Stimulated activated naive CD4-positive, alpha-beta T cell treated with Interleukin-2 at 50 U/mL for 16 hours (primary cell): Measurements from ENCODE around the gene NMT2.

ENCODE experiments used
- DNase-seq: peaks from one replicate; lab custom pipeline; 2025; lab: John Stamatoyannopoulos, UW

The NMT2 gene

DNA sequence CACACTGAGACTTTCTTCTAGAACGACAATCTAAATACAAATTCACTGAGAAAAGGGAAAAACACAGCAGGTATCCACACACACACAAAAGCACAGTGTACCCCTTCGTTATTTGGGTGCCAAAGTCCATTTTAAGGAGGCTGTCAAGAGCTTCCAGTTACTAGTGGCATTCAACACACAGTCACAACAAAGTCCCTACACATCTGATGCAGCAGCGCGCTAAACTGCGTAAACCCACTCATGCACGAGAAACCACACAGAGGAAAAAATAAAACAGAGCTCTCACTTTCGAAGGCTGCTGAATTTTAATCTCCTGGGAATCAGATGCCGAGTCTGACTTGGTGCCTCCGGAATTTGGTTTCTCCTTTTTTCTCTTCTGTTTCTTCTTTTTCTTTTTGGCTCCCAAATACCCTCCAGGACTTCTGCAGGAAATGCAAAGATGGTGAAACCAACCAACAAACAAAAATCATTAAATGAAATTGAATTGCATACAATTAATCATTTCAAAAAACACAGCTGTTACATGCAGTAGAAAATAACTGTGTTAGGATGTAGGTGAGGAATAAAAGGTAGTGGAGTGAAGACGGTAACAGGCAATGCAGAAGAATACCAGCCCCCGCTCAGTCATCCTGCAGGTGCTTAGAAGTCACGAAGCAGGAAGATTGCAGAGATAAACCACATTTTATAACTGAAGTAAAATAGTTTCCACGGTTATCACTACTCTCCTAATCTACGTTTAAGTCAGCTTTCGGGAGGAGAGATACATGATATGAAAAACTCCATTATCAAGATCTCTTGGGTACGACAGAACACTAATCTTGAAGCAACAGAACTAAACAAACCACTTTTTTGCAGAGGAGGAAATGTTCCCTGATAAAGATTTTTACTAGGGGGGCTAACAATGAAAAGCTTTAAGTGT is 27.1 kb downstream of the NMT2 start:
- no peak for DNase-seq

DNA sequence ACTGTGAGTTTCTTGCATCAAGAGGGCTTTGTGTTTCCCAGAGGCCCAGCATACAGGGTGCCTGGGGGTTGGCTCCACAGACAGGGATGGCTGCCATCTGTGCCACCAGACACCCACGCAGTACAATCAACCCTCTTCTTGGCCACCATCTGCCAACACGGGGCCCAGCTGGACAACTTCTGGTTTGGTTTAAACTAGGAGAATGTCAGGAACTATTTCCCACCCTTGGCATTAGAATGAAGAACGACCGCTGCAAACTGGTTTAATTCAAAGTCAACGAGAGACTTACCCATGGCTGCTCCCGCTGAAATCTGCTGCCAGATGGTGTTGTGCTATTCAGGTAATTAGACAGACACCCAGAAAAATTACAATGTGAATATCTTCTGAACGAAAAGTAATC is 27.8 kb downstream of the NMT2 start:
- DNase-seq, result no peak

DNA sequence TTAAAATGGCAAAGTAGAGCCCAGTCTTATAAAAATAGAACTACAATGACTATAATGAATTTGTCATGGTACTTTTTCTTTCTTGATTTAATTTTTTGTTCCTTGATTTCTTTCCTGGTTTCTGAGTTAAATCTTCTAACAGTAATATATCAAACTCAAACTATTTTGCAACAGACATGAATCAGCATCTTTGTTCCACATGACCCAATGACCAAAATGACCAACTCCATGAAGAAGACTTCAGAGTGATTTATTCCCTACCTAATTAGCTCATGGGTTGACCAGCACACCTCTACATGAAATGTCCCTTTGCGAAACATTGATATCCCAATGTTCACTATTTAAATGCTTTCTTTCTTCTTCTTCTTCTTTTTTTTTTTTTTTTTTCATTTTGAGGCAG is 30.9 kb downstream of the NMT2 start:
- DNase-seq, result no peak

DNA sequence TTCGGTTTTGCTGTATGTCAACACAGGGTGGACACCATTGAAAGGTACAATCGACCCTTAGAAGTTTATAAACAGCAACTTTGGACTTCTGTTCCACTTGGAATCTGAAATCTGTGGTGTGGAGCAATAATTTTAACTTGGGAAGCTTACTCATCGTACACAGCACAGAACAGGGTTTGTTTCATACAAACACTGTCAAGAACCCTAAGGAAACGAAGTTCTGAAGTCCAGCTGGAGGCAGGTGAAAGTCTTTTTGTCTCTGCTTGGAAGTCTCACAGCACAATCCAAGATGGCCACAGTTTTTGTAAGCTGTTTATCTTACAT is 31.5 kb downstream of the NMT2 start:
- DNase-seq, result no peak

DNA sequence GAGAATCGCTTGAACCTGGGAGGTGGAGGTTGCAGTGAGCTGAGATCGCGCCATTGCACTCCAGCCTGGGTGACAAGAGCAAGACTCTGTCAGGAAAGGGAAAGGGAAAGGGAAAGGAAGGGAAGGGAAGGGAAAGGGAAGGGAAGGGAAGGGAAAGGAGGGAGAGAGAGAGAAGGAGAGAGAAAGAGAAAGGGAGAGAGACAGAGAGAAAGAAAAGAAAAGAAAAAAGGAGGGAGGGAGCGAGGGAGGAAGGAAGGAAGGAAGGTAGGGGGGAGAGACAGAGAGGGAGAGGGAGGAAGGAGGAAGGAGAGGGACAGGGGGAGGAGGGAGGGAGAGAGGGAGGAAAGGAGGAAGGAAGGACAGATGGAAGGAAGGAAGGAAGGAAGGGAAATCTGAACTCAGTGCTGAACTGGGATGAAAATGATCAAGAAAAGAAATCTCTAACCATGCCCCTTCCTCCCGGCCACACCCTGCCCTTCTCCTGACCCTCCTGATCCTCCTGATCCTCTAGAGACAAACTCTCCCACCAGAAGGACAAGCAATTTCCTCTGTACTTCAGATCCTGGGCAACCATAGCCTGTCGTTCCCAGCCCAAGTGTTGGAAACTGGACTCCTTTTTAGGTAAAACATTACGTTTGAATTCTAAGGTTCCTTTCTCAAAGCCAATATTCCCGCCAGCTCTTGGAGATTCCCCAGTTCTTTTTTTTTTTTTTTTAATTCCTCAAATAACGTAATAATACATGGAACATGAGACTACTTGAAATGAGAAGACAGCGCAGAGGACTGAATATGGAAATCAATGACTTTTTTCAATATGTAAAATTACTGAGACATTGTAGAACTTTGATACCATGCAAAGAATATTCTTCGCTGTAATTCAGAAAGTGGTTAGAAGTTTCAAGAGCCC is 32.1 kb downstream of the NMT2 start:
- DNase-seq, result no peak

DNA sequence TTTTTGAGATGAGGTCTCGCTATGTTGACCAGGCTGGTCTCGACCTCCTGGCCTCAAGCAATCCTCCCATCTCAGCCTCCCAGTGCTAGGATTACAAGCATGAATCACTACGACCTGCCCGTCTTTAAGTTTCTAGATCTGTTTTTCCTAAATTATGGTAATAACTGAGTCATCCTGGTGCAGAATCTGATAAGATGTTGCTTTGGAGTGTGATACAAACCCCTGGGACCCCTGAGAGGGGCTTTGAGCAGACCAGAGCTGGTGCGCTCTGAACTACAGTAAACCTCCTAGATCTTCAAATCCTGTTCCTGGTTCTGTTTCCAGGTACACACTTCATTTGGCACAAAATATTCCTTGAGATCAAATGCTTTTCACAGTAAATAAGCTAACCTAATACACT is 37.2 kb downstream of the NMT2 start:
- no peak for DNase-seq

DNA sequence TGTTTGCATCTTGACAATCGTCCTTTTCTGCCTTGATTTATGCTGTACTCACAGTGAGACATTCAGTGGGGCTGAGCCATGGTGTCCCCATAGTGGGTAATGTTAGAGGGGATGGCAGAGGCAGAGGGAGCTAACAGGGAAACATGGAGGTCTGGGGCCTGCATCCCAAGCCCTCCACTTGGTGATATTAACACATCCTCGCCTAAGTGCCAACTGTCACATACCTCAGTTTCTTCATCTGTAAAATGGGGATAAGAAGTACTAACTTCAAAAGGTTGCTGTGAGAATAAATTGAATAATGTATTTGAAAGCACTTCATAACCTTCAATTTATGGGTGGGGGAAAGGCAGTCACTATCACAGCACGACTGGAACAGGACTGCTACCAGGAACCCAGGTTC is 43.6 kb downstream of the NMT2 start:
- no peak for DNase-seq

DNA sequence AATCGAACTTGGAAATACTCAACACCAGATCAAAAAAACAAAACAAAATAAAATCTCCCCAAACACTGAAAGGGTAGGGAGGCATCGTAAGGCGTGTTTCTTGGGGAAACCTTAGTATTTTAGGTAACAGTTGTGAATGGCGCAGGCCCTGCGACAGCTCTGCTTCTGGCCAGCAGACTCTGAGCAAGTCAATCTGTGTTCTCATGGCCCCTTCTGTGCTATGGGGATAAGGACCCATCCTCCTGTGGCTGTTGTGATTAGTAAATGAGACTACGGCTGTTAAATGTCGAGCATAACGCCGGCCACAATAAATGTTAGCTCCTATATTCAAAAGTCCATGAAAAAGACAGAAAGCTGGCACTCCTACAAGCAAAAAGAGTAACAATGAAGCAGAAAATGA is 44.3 kb downstream of the NMT2 start:
- no peak for DNase-seq

DNA sequence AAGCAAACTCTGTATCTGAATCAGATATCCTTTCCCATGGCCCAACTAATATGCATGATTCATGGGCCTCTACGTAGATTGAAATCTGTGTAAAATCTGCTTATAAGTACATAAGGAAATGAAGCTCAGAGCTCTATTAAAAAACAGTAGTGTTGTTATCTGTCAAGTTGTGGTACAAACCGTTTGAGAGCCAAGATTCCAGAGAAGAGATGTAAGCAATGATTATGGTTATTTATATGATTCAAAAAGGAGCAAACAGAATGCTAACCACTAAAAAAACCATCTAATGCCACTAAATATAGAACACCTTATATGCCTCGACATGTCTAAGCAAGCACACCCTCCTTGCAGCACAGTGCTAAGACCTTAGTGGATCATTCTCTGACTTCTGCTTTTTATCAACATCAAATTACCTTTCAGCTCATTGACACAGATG is 44.7 kb downstream of the NMT2 start:
- DNase-seq, result no peak

DNA sequence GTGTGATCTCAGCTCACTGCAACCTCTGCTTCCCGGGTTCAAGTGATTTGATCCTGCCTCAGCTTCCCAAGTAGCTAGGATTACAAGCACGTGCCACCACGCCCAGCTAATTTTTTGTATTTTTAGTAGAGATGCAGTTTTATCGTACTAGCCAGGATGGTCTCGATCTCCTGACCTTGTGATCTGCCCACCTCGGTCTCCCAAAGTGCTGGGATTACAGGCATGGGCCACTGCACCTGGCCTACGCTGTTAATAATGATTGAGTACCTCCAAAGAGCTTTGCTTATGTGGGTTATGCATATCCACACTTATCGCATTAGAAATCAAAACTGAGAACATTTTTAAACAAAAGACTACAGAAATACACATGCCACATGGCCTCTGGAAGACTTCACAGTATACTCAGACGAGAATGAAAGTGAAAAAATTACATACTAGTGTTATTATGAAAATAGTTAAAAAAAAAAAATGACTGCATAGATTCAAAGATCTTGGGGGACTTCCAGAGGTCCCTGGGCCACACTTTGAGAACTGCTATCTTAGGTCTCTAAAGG is 45.9 kb downstream of the NMT2 start:
- DNase-seq, result peak; percentile 17

DNA sequence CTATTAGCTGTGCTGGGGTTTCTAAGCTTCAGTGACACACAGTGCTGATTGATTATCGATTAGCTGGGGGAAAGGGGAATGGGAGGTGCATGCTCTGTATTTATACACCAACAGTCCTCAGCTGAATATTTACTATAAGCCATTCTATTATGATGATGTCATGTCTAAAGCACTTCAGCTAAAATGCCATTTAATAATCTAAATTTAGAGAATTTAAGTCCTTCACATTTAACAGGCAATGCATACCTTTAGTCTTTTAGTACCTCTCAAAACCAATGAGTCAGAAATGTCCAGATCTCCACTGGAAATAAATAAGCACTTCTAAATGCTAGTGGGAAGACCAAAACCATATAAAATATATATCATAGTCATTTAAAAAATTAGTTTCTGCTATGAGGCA is 46.8 kb downstream of the NMT2 start:
- DNase-seq, result no peak

DNA sequence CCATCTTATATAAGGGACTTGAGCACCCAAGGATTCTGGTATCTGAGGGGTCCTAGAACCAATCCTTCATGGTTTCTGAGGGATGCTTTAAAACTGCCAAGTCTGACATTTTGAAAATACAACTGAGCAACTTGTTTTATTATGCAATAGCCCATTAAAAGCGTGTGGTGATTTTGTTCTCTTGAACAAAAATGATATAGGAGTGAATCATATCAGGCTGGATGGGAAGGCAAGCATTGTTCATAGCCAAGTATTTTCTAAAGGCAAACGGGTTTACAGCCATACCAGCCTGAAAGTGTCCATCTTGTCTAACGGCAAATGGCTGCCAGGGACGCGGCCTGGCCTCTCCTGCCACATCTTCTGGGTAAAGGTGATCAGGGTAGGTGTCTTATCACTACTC is 48.0 kb downstream of the NMT2 start:
- DNase-seq, result no peak

DNA sequence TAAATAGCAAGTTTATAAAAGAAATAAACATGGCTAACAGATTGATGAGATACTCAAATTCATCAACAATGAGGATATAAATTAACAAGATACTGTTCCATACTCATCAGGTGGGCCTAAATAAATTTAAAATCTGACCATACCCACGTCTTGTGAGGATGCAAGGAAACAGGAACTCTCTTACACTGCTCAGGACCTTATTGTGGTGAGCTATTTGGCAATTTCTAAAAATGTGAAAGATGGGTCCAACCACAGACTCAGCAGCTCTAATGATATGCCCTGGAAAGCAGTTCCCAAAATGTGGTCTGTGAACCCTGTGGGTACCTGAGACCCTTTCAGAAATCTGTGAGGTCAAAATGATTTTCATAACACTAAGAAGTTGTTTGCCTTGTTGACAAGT is 49.9 kb downstream of the NMT2 start:
- no peak for DNase-seq

DNA sequence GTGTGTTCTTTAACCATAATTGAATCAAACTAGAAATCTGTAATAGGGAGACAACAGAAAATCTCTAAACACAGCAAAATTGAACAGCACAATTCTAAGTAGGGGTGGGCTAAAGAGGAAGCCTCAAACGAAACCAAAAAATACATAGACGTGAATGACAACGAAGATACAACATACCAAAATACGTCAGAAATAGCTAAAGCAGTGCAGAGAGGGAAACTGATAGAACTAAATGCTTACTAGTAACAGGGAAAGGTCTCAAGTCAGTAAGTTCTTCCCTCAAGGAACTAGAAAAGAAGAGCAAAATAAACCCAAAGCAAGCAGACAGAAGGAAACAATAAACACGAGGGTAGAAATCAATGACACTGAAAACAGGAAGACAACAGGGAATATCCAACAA is 52.3 kb downstream of the NMT2 start:
- no peak for DNase-seq

DNA sequence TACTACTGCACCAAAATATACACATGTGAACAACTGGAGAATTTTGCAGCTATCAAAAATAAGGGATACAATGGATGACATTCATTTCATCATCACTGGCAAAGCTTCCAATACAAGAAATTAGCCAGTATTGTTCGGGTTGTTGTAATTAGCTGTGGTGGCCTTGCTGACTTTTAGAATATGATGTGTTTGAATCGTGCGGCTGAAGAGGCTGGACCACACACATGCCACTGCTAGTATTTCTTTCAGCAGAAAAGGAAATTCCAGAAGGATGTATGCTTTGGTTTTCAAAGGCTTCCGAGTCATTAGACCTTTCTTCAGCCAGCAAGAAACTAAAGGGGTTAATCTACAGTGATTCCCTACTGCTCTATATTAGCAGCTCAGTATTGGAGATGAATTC is 54.7 kb downstream of the NMT2 start:
- DNase-seq, result no peak

DNA sequence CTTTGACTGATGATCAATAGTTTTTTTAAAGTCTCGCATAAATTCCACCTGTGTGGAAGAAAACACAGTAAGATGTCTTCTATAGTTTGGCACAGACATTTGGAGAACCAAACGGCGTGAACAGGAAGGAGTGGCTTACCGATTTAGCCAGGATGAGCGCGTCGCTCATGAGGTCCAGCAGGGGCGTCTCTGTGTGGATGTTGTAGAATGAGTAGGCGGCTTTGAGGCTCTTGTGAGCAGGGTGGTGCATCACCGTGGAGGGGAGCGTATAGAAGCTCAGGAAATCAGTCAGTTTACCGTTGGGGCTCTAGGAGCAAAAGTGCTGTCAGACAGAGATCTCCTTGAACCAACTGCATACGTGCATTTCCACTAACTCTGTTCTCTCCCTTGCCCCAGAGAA is 55.8 kb downstream of the NMT2 start:
- DNase-seq, result peak; percentile 3

DNA sequence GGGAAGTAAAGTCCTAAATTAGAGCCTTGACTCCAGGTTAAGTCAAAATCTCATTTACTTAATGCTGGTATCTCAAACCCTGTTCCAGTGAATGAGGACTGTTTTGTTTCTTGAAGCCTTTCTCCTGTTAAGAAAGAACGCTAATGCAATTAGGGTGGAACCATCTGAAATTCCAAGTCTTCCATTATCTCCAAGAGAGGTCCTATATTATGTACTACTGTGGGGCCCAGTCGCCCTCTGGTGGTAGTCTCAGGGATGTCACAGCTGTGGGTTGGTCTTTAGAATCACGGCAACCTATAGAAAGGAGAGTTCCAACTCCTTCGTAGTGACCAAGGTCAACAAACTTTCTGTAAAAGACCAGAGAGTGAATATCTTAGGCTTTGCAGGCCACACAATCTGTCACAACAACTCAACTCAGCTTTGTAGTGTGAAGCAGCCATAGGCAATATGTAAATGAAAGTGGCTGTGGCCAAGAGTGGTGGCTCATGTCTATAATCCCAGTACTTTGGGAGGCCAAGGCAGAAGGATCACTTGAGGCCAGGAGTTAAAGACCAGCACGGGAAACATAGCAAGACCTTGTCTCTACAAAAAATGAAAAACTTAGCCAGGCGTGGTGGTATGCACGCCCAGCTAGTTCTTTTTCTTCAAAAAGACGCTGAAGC is 62.0 kb downstream of the NMT2 start:
- peak; percentile 49 for DNase-seq

DNA sequence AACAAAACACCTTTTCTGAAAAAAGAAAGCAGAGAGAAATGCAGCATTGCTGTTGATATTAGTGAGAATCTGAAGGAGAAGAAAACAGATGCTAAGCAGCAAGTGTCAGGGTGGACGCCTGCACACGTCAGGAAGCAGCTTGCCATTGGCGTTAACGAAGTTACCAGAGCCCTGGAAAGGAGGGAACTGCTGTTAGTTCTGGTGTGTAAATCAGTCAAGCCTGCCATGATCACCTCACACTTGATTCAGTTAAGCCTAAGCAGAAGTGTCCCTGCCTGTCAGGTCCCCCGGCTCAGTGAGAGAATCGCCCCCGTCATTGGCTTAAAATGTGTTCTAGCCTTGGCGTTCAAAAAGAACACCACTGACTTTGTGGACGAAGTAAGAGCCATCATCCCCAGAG is 65.0 kb downstream of the NMT2 start:
- no peak for DNase-seq

DNA sequence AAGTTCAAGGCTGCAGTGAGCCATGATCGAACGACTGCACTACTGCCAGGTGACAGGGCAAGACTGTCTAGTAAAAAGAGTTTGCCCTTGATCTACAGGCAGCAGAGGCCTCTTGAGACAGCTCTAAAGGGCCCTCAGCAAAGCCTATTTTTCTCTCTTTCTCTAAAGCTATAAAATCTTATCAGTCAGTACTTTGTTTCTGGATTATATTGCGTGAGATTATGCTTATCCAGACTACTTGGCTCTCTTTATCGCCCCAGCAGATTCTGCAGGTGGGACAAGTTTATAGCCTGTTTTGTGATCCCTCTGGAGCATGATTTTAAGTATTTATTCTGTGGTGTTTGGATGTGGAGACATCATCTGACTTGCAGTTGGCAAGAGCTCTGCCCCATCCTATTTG is 68.6 kb downstream of the NMT2 start:
- no peak for DNase-seq

DNA sequence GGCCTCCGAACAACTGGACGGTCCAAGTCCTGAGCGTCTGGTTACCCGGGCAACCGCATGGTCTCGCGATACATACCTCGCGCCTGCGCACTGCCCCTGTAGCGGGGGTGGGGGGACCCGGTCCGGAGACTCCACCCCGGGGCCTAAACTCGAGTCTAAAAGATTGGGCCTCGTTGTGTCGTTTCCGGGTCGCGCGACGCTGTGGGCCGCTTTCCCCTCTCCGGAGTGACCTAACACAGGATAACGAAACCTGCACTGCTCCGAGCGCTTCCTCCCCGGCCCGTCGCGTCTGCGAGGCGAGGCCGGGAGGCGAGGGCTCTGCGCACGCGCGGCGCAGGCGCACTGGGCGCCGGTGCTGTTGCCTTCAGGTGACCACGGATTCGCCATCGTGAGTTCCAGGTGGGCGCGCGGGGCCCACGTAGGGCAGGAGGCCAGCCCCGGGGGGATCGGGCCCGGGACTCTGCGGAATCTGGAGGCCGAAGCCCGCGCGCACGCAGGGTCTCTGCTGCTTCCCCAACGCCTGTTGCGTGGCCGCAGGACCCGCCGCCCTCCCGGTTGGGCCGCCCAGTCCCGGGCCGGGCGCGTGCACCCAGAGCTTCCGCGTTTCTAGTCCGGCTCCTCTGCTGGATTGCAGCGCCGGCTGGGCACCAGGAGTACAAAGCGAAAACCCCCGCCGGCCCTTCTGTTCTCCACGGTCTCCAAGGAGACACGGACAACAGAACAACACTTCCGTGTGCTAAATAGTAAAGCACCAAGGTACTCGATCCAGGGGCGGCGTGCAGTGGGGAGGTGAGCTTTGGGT is 71.3 kb downstream of the NMT2 start, which contains the start of gene RPP38:
TSS of gene RPP38 (plus strand) at position 345 of the 802 bp plus-strand sequence. CDS start 5,960 bp downstream, outside the sequence.
- peak; percentile 93 for DNase-seq

DNA sequence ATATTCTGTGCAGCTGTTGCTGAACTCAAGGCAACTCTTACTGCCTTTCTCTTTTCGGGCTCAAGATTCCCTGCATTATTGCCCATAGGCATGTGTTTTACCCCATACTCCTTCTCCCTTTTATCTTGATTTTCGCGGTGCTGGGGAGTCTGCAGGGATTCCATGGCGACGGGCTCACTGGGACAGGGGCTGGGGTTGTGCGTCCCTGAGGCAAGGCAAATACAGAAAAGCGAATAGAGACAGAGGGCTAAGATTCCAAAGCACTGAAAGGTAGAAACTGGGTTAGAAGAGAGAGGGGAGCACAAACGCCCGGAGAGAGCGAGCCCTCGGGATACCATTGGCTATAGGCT is 71.9 kb downstream of the NMT2 start:
- no peak for DNase-seq
